Measurements from ENCODE around the gene HECTD3.
"Not testable (repeated sequence)": the region's sequence is repeated elsewhere in the genome, so short reads cannot be mapped to it uniquely, and the experiment has no call there.

Gene HECTD3

DNA sequence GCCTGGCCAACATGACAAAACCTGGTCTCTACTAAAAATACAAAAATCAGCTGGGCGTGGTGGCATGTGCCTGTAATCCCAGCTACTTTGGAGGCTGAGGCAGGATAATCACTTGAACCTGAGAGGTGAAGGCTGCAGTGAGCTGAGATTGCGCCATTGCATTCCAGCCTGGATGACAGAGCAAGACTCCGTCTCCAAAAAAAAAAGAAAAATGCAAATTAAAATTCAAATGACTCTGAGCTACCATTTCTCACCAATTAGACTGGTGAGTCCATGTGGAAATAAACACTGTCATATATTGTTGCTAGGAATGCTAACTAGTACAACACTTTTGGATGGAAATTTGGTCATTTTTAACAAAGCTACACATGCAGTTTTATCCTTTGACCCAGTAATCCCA is 53.6 kb downstream of the HECTD3 start:
- not testable (repeated sequence) for H3K36me3 ChIP-seq (ENCODE audit: control insufficient read depth, insufficient read depth, low read length); H3K9me3 ChIP-seq (ENCODE audit: control insufficient read depth, low read length); DNase-seq; H3K4me3 ChIP-seq (ENCODE audit: insufficient read depth, low read depth, low read length, poor library complexity, severe bottlenecking); H3K27ac ChIP-seq (ENCODE audit: insufficient read depth, low read length, poor library complexity, severe bottlenecking); H3K4me1 ChIP-seq (ENCODE audit: control insufficient read depth, insufficient read depth, low read length, poor library complexity, severe bottlenecking); H3K27me3 ChIP-seq (replicated peaks; ENCODE audit: control insufficient read depth, insufficient read depth, low read length, poor library complexity, severe bottlenecking)

DNA sequence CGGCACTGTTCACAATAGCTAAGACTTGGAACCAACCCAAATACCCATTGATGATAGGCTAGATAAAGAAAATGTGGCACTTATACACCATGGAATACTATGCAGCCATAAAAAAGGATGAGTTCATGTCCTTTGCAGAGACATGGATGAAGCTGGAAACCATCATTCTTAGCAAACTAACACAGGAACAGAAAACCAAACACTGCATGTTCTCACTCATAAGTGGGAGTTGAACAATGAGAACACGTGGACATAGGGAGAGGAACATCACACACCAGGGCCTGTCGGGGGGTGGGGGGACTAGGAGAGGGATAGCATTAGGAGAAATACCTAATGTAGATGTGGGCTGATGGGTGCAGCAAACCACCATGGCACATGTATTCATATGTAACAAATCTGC is 55.0 kb downstream of the HECTD3 start:
- DNase-seq; H3K9me3 ChIP-seq (ENCODE audit: control insufficient read depth, low read length); H3K4me1 ChIP-seq (ENCODE audit: control insufficient read depth, insufficient read depth, low read length, poor library complexity, severe bottlenecking); H3K27ac ChIP-seq (ENCODE audit: insufficient read depth, low read length, poor library complexity, severe bottlenecking); H3K36me3 ChIP-seq (ENCODE audit: control insufficient read depth, insufficient read depth, low read length); H3K4me3 ChIP-seq (ENCODE audit: insufficient read depth, low read depth, low read length, poor library complexity, severe bottlenecking); H3K27me3 ChIP-seq (replicated peaks; ENCODE audit: control insufficient read depth, insufficient read depth, low read length, poor library complexity, severe bottlenecking): not testable (repeated sequence)
